Measurements from ENCODE around the gene IFT25. TPM values are rescaled to one million over a fixed set of nuclear protein-coding genes. Genes with fewer than 3 reads are reported as not detected.
"Not testable (repeated sequence)": the region's sequence is repeated elsewhere in the genome, so short reads cannot be mapped to it uniquely, and the experiment has no call there.

The IFT25 gene
- total RNA-seq, 2 experiments from 2014 or later, result 60.5 to 63.5 TPM

- POLR2A ChIA-PET, result interaction anchor here (1.3 kb wide), 1 partner anchor 13 kb away, joined by 6 read pairs; no protein-coding TSS in a partner anchor
- Mint-ChIP-seq H3K4me1 (ENCODE audit: low read depth) (peaks cover 36% of the 10 kb centered on the region), H3K36me3 (ENCODE audit: low read depth) (peaks cover 5% of the 10 kb centered on the region), H3K9me3 (no peaks in the 10 kb centered on the region), H3K4me3 (peak overlapping the region; percentile 96), H3K27ac (peak overlapping the region; percentile 99), H3K27me3 (peaks cover 6% of the 10 kb centered on the region)
- no peak for TF ChIP-seq CTCF (IDR thresholded peaks at IDR 0.05)
- intact Hi-C loops (cut with micrococcal nuclease), result loop anchor here (5.0 kb wide), 1 partner anchor 51 kb away; no protein-coding TSS in a partner anchor
- CTCF ChIA-PET, result interaction anchor here (1.0 to 4.4 kb wide), 4 partner anchors 12 to 69 kb away, joined by 3 to 19 read pairs (median 6); partner anchors contain the start of gene IFT25
- no peak for DNase-seq
- ATAC-seq, result no peak
Observed at GRCh38 chr1:53891018-53891417, 54.5 kb downstream of the IFT25 start.

- Mint-ChIP-seq H3K36me3 (ENCODE audit: low read depth) (peaks cover 5% of the 10 kb centered on the region), H3K9me3 (no peaks in the 10 kb centered on the region), H3K4me3 (peak overlapping the region; percentile 96), H3K27ac (peak overlapping the region; percentile 99), H3K27me3 (peaks cover 3% of the 10 kb centered on the region), H3K4me1 (ENCODE audit: low read depth) (peaks cover 36% of the 10 kb centered on the region)
- CTCF ChIA-PET, result interaction anchor here (1.0 to 4.4 kb wide), 5 partner anchors 12 to 69 kb away, joined by 3 to 19 read pairs (median 4); partner anchors contain the start of gene IFT25
- TF ChIP-seq CTCF (IDR thresholded peaks at IDR 0.05), result no peak
- ATAC-seq (peak; percentile 12), DNase-seq (peak; percentile 42)
- intact Hi-C loops (cut with micrococcal nuclease), result loop anchor here (5.0 kb wide), 1 partner anchor 52 kb away; no protein-coding TSS in a partner anchor
- POLR2A ChIA-PET, result interaction anchor here (0.7 to 2.1 kb wide), 7 partner anchors 13 to 96 kb away, joined by 3 to 11 read pairs (median 4); partner anchors contain the start of genes IFT25, LRRC42 and NDC1
Observed at GRCh38 chr1:53890522-53890941, 55.0 kb downstream of the IFT25 start.

GRCh38 chr1:53889304-53890298 is 55.9 kb downstream of the IFT25 start, which contains the start of gene YIPF1:
Gene YIPF1 (minus strand): TSS chr1:53889797. CDS start chr1:53888937, 860 bp downstream.
- POLR2A ChIA-PET, result interaction anchor here (0.7 to 2.1 kb wide), 11 partner anchors 11 to 998 kb away, joined by 3 to 11 read pairs (median 3); partner anchors contain the start of genes DHCR24, IFT25, LRRC42 and NDC1
- peak; percentile 92 for ATAC-seq
- intact Hi-C loops (cut with micrococcal nuclease), result loop anchor here (5.0 kb wide), 2 partner anchors 53 to 163 kb away; partner anchors contain the start of genes TCEANC2 and TMEM59
- H3K4me3 Mint-ChIP-seq, result peak within 1 kb of the TSS; percentile 96
- H3K27me3 Mint-ChIP-seq, result no peaks in the 10 kb centered on the region
- DNase-seq, result peak; percentile 89
- no peak for TF ChIP-seq CTCF (IDR thresholded peaks at IDR 0.05)
- peaks cover 36% of the 10 kb centered on the region for H3K4me1 Mint-ChIP-seq (ENCODE audit: low read depth)
- CTCF ChIA-PET, result interaction anchor here (1.0 to 4.4 kb wide), 6 partner anchors 11 to 58 kb away, joined by 3 to 19 read pairs (median 4); partner anchors contain the start of gene IFT25
- H3K9me3 Mint-ChIP-seq, result no peaks in the 10 kb centered on the region
- H3K27ac Mint-ChIP-seq, result peak within 1 kb of the TSS; percentile 99
- peaks cover 5% of the 10 kb centered on the region for H3K36me3 Mint-ChIP-seq (ENCODE audit: low read depth)

GRCh38 chr1:53888681-53889080 is 56.8 kb downstream of the IFT25 start:
- H3K4me1 Mint-ChIP-seq (ENCODE audit: low read depth), result peaks cover 36% of the 10 kb centered on the region
- CTCF ChIA-PET, result interaction anchor here (4.4 kb wide), 1 partner anchor 10 kb away, joined by 19 read pairs; no protein-coding TSS in a partner anchor
- H3K36me3 Mint-ChIP-seq (ENCODE audit: low read depth), result peaks cover 5% of the 10 kb centered on the region
- ATAC-seq, result no peak
- H3K27ac Mint-ChIP-seq, result peak overlapping the region; percentile 99
- peak overlapping the region; percentile 96 for H3K4me3 Mint-ChIP-seq
- POLR2A ChIA-PET, result interaction anchor here (1.6 to 2.1 kb wide), 3 partner anchors 57 to 71 kb away, joined by 3 to 11 read pairs (median 7); partner anchors contain the start of genes IFT25 and LRRC42
- no peak for DNase-seq
- H3K9me3 Mint-ChIP-seq, result no peaks in the 10 kb centered on the region
- TF ChIP-seq CTCF (IDR thresholded peaks at IDR 0.05), result no peak
- intact Hi-C loops (cut with micrococcal nuclease), result loop anchor here (5.0 kb wide), 1 partner anchor 164 kb away; the partner anchor contains the start of genes TCEANC2 and TMEM59
- no peaks in the 10 kb centered on the region for H3K27me3 Mint-ChIP-seq

GRCh38 chr1:53883600-53883999 is 61.9 kb downstream of the IFT25 start:
- H3K4me3 Mint-ChIP-seq; DNase-seq; H3K27ac Mint-ChIP-seq; ATAC-seq; POLR2A ChIA-PET; intact Hi-C loops (cut with micrococcal nuclease); H3K27me3 Mint-ChIP-seq; H3K9me3 Mint-ChIP-seq: not testable (repeated sequence)
- CTCF ChIA-PET, result interaction anchor here (1.8 to 8.7 kb wide), 4 partner anchors 13 to 72 kb away, joined by 3 to 78 read pairs (median 8); no protein-coding TSS in a partner anchor
- Mint-ChIP-seq H3K4me1 (ENCODE audit: low read depth) (peaks cover 14% of the 10 kb centered on the region), H3K36me3 (ENCODE audit: low read depth) (peaks cover 24% of the 10 kb centered on the region)

GRCh38 chr1:53881853-53882252 is 63.6 kb downstream of the IFT25 start:
- DNase-seq; H3K9me3 Mint-ChIP-seq; H3K4me1 Mint-ChIP-seq (ENCODE audit: low read depth); H3K27ac Mint-ChIP-seq; ATAC-seq; intact Hi-C loops (cut with micrococcal nuclease); H3K27me3 Mint-ChIP-seq; H3K4me3 Mint-ChIP-seq: not testable (repeated sequence)
- ChIA-PET CTCF (interaction anchor here (1.0 to 8.7 kb wide), 6 partner anchors 11 to 78 kb away, joined by 3 to 78 read pairs (median 5); no protein-coding TSS in a partner anchor), POLR2A (interaction anchor here (0.7 to 0.9 kb wide), 2 partner anchors 10 to 171 kb away, joined by 3 to 4 read pairs; partner anchors contain the start of gene TMEM59)
- H3K36me3 Mint-ChIP-seq (ENCODE audit: low read depth), result peaks cover 30% of the 10 kb centered on the region
